Measurements from ENCODE around the gene QSOX2.

DNA sequence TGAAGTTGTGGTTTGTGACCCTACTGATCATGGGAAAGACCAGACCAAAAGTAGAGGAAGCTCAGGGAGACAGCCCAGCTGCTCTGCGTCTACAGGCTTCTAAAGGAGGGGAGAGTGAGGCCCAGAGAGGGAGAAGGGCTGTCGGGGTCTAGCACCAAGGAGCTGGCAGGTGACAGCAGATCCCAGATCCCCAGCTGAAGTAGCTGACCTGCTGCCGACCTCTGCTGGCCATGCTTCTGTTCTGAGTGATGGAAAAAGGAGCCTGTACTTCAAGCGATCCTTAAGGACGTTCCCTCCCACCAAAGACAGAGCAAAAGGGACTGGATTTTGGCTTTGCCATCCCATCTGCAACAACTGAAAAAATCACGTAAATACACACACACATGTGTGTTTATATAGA, 22.7 kb upstream of the QSOX2 start:
- TF ChIP-seq, protein P1, sequence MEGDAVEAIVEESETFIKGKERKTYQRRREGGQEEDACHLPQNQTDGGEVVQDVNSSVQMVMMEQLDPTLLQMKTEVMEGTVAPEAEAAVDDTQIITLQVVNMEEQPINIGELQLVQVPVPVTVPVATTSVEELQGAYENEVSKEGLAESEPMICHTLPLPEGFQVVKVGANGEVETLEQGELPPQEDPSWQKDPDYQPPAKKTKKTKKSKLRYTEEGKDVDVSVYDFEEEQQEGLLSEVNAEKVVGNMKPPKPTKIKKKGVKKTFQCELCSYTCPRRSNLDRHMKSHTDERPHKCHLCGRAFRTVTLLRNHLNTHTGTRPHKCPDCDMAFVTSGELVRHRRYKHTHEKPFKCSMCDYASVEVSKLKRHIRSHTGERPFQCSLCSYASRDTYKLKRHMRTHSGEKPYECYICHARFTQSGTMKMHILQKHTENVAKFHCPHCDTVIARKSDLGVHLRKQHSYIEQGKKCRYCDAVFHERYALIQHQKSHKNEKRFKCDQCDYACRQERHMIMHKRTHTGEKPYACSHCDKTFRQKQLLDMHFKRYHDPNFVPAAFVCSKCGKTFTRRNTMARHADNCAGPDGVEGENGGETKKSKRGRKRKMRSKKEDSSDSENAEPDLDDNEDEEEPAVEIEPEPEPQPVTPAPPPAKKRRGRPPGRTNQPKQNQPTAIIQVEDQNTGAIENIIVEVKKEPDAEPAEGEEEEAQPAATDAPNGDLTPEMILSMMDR (IDR thresholded peaks at IDR 0.05) = no peak
- TF ChIP-seq POLR2A (IDR thresholded peaks at IDR 0.05) = no peak
